Natural killer cell (primary cell): Measurements from ENCODE around the gene BCL2L11. TPM values are rescaled to one million over a fixed set of nuclear protein-coding genes. Genes with fewer than 3 reads are reported as not detected.

ENCODE experiments used
- ATAC-seq, 3 donors: fragments of 150-1000 bp in 2 of 3; fragments of 200-7000 bp in 1 of 3; cut with Tn5 transposase; 1 replicate in 1 of 3; 2 replicates in 2 of 3; pipeline ENCODE4 v1.10.0; 2021; ENCODE audit warnings: mild to moderate bottlenecking in 2 of 3, moderate library complexity in 2 of 3
- DNase-seq, 2 donors: peaks; one replicate each; pipeline versions ENCODE4 v3.0.0 to v3.0.0-alpha.2; 2013 to 2021; ENCODE audit warnings: mixed read lengths in 1 of 2
- H3K27ac ChIP-seq: one replicate; pipeline ENCODE4 v1.5.1; 2013; ENCODE audit warnings: mild to moderate bottlenecking, low read length
- H3K27me3 ChIP-seq: one replicate; pipeline ENCODE4 v1.6.1; 2013; ENCODE audit warnings: low read length; ENCODE audit not compliant: control insufficient read depth, insufficient read depth
- H3K36me3 ChIP-seq: one replicate; pipeline ENCODE4 v1.6.1; 2013; ENCODE audit warnings: low read length; ENCODE audit not compliant: control insufficient read depth, insufficient read depth
- H3K4me1 ChIP-seq: one replicate; pipeline ENCODE4 v1.6.1; 2013; ENCODE audit warnings: low read length; ENCODE audit not compliant: control insufficient read depth, insufficient read depth
- H3K4me3 ChIP-seq: one replicate; pipeline ENCODE4 v1.5.1; 2013; ENCODE audit warnings: low read length
- H3K9me3 ChIP-seq: one replicate; pipeline ENCODE4 v1.6.1; 2013; ENCODE audit warnings: low read length; ENCODE audit not compliant: control insufficient read depth, insufficient read depth
- H3K27ac Mint-ChIP-seq, 2 donors: one replicate each; pipeline ENCODE4 v1.8.0; 2022; ENCODE audit warnings: mild to moderate bottlenecking in 2 of 2, mixed read lengths in 2 of 2, moderate library complexity in 1 of 2
- H3K27me3 Mint-ChIP-seq, 2 donors: one replicate each; pipeline ENCODE4 v1.8.0; 2022; ENCODE audit warnings: low read depth in 2 of 2, mixed read lengths in 2 of 2
- H3K36me3 Mint-ChIP-seq: one replicate; pipeline ENCODE4 v1.8.0; 2022; ENCODE audit warnings: mixed read lengths
- H3K4me1 Mint-ChIP-seq, 2 donors: one replicate each; pipeline ENCODE4 v1.8.0; 2022; ENCODE audit warnings: mixed read lengths in 2 of 2
- H3K4me3 Mint-ChIP-seq: one replicate; pipeline ENCODE4 v1.8.0; 2022; ENCODE audit warnings: mild to moderate bottlenecking, moderate library complexity, mixed read lengths
- H3K9me3 Mint-ChIP-seq, 2 donors: one replicate each; pipeline ENCODE4 v1.8.0; 2022; ENCODE audit warnings: mixed read lengths in 2 of 2
- CTCF ChIP-seq: fragments of 200-600 bp; IDR thresholded peaks from one replicate; pipeline ENCODE4 v1.8.0; 2022; ENCODE audit warnings: antibody characterized with exemption
- WGBS: methylation state at CpG from one replicate; pipeline ENCODE4 v1.1.7; 2013; ENCODE audit warnings: missing lambda C conversion rate; ENCODE audit not compliant: insufficient coverage; 5-methylcytosine and 5-hydroxymethylcytosine counted together
- intact Hi-C: fragments of 100-400 bp; cut with micrococcal nuclease; formaldehyde crosslinking; loops from one replicate; pipeline ENCODE4 v1.14.2; 2022
- total RNA-seq, 4 donors: library from RNA; stranded (reverse); fragments of 120-200 nt in 1 of 4; gene quantifications; one replicate each; pipeline versions ENCODE4 v1.2.3 to v1.2.4, GENCODE V29; 2013 to 2022

Gene BCL2L11
- total RNA-seq, 3 donors from 2014 or later (not counting 1 experiment from before 2014, with no cell fraction given), result 27.4 to 56.9 (median 39.9) TPM

DNA sequence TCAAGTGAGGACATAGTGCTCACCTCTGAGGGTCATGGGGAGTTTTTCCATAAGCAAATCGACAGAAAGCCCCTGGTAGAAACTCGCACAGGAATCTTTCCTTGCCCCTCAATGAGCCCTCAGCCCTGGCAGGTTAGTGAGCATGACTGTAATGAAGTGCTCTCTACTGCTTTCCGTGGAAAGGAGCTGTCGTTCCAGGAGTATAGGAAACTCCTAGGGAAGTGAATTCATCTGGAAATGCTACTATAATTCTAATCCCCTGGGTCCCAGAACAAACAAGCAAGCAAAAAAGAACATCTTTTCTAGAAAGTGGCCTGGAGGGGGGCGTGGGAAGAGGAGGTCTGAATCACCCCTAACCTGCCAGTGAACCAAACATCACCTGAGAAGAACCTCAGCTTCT is 18.1 kb downstream of the BCL2L11 start:
- no peak overlapping the region for H3K27ac ChIP-seq
- WGBS, result 98% methylated on average over 5 of the region's 5 CpGs
- no peak for TF ChIP-seq CTCF
- peaks cover 5% of the 10 kb centered on the region for H3K36me3 ChIP-seq
- no peak overlapping the region for H3K4me3 ChIP-seq
- H3K4me1 ChIP-seq, result peaks cover 6% of the 10 kb centered on the region
- ATAC-seq (no peak), DNase-seq (no peak)
- Mint-ChIP-seq H3K9me3 (no peaks in the 10 kb centered on the region), H3K27me3 (no peaks in the 10 kb centered on the region), H3K36me3 (no peaks in the 10 kb centered on the region), H3K27ac (no peak overlapping the region), H3K4me1 (peaks cover 13 to 24% of the 10 kb centered on the region in 2 donors), H3K4me3 (no peak overlapping the region)
- no peaks in the 10 kb centered on the region for H3K27me3 ChIP-seq
- intact Hi-C loops, result loop anchor here (5.0 kb wide), 1 partner anchor 327 kb away; no protein-coding TSS in a partner anchor
- H3K9me3 ChIP-seq, result no peaks in the 10 kb centered on the region

GRCh38 chr2:111139637-111140317 is 19.1 kb downstream of the BCL2L11 start:
- intact Hi-C loops, result loop anchor here (5.0 kb wide), 1 partner anchor 327 kb away; no protein-coding TSS in a partner anchor
- no peaks in the 10 kb centered on the region for H3K27me3 ChIP-seq
- Mint-ChIP-seq H3K9me3 (no peaks in the 10 kb centered on the region), H3K27me3 (no peaks in the 10 kb centered on the region), H3K27ac (no peak overlapping the region), H3K4me1 (peaks cover 14 to 15% of the 10 kb centered on the region in 2 donors), H3K4me3 (no peak overlapping the region), H3K36me3 (no peaks in the 10 kb centered on the region)
- WGBS, result 87% methylated on average over 11 of the region's 12 CpGs
- TF ChIP-seq CTCF, result no peak
- H3K9me3 ChIP-seq, result no peaks in the 10 kb centered on the region
- DNase-seq (no peak), ATAC-seq (no peak)
- H3K27ac ChIP-seq, result no peak overlapping the region
- H3K4me1 ChIP-seq, result peaks cover 6% of the 10 kb centered on the region
- H3K4me3 ChIP-seq, result no peak overlapping the region
- peaks cover 5% of the 10 kb centered on the region for H3K36me3 ChIP-seq

DNA sequence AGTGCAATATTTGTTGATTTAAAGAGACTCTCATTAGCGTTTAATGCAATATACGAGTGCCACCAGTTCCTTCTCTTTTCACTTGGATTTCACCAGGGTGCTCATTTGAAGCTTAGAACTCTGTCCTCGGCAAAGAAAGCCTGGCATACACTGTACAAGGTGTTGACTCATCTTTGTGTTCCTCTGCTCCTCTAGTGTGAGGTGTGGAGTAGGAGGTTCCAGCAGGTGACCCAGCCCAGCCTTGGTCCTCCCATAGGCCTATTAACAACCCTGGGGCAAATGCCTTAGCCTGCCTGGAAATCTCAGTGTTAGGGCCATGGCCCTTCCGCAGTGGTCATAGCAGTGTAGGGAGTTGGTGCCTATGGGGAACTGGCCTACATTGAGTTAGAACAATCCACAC is 20.1 kb downstream of the BCL2L11 start:
- peaks cover 9 to 19% of the 10 kb centered on the region in 2 donors for H3K4me1 Mint-ChIP-seq
- H3K36me3 ChIP-seq, result peaks cover 5% of the 10 kb centered on the region
- 98% methylated on average over 4 of the region's 4 CpGs for WGBS
- TF ChIP-seq CTCF, result no peak
- ATAC-seq (no peak), DNase-seq (no peak)
- H3K9me3 ChIP-seq, result no peaks in the 10 kb centered on the region
- no peaks in the 10 kb centered on the region for H3K27me3 Mint-ChIP-seq
- H3K4me3 ChIP-seq, result no peak overlapping the region
- no peaks in the 10 kb centered on the region for H3K9me3 Mint-ChIP-seq
- no peaks in the 10 kb centered on the region for H3K36me3 Mint-ChIP-seq
- H3K27ac Mint-ChIP-seq, result no peak overlapping the region
- intact Hi-C loops, result no loop called here
- H3K4me1 ChIP-seq, result no peaks in the 10 kb centered on the region
- no peak overlapping the region for H3K4me3 Mint-ChIP-seq
- no peak overlapping the region for H3K27ac ChIP-seq
- no peaks in the 10 kb centered on the region for H3K27me3 ChIP-seq

GRCh38 chr2:111142101-111142500 is 21.4 kb downstream of the BCL2L11 start:
- Mint-ChIP-seq H3K36me3 (no peaks in the 10 kb centered on the region), H3K9me3 (no peaks in the 10 kb centered on the region), H3K27me3 (no peaks in the 10 kb centered on the region), H3K4me1 (peaks cover 7 to 19% of the 10 kb centered on the region in 2 donors), H3K4me3 (no peak overlapping the region), H3K27ac (no peak overlapping the region)
- H3K36me3 ChIP-seq, result peaks cover 5% of the 10 kb centered on the region
- no peaks in the 10 kb centered on the region for H3K27me3 ChIP-seq
- no peak overlapping the region for H3K27ac ChIP-seq
- no peaks in the 10 kb centered on the region for H3K9me3 ChIP-seq
- H3K4me3 ChIP-seq, result no peak overlapping the region
- no peak for TF ChIP-seq CTCF
- no peak for ATAC-seq
- DNase-seq, result no peak
- no peaks in the 10 kb centered on the region for H3K4me1 ChIP-seq
- intact Hi-C loops, result no loop called here
- 100% methylated on average over 1 of the region's 1 CpG for WGBS
